Kidney (tissue), 14 donors: ENCODE data around the gene NAPB. TPM values are rescaled to one million over a fixed set of nuclear protein-coding genes. Genes with fewer than 3 reads are reported as not detected.

Experiments
- DNase-seq, 5 donors: peaks; one replicate each; pipeline ENCODE4 v3.0.0-alpha.2; 2013 to 2020
- FAIRE-seq: peaks from 2 replicates; lab custom pipeline; 2012; peaks lifted over from hg19 to GRCh38; lab: Jason Lieb, UNC
- H3K27ac ChIP-seq, 2 donors: one replicate each; pipeline ENCODE4 v1.7.0; 2013; ENCODE audit warnings: low read depth in 2 of 2, low read length in 2 of 2, inconsistent platforms in 1 of 2
- H3K27me3 ChIP-seq: one replicate; pipeline ENCODE4 v1.7.1; 2013; ENCODE audit warnings: low read length, inconsistent platforms; ENCODE audit not compliant: control insufficient read depth, insufficient read depth
- H3K36me3 ChIP-seq, 3 donors: one replicate each; pipeline versions ENCODE4 v1.7.0 to v1.7.1; 2013; ENCODE audit warnings: low read length in 3 of 3, control low read depth in 1 of 3, inconsistent platforms in 1 of 3; ENCODE audit not compliant: insufficient read depth in 3 of 3, control insufficient read depth in 2 of 3
- H3K4me1 ChIP-seq, 3 donors: one replicate each; pipeline versions ENCODE4 v1.7.0 to v1.7.1; 2013; ENCODE audit warnings: low read length in 3 of 3, inconsistent platforms in 1 of 3, low read depth in 1 of 3; ENCODE audit not compliant: control insufficient read depth in 2 of 3, insufficient read depth in 2 of 3
- H3K4me3 ChIP-seq, 3 donors: one replicate each; pipeline versions ENCODE4 v1.7.0 to v1.8.1; 2013; ENCODE audit warnings: low read length in 3 of 3, control low read depth in 1 of 3, inconsistent platforms in 1 of 3
- H3K9ac ChIP-seq, 3 donors: one replicate each; pipeline versions ENCODE4 v1.7.0 to v1.7.1; 2013; ENCODE audit warnings: low read length in 3 of 3, control low read depth in 1 of 3, inconsistent platforms in 1 of 3
- H3K9me3 ChIP-seq, 3 donors: one replicate each; pipeline versions ENCODE4 v1.7.0 to v1.7.1; 2013; ENCODE audit warnings: low read length in 3 of 3, control low read depth in 1 of 3, inconsistent platforms in 1 of 3; ENCODE audit not compliant: control insufficient read depth in 2 of 3, insufficient read depth in 1 of 3
- CTCF ChIP-seq: IDR thresholded peaks from 3 replicates; pipeline ENCODE4 v1.5.1; 2012; ENCODE audit warnings: mild to moderate bottlenecking, moderate library complexity, borderline replicate concordance; ENCODE audit not compliant: insufficient read depth; ENCODE audit errors: extremely low read depth
- intact Hi-C: fragments of 100-400 bp; cut with DNase I; formaldehyde crosslinking; loops from one replicate; pipeline ENCODE4 v1.11.1; 2022
- polyA plus RNA-seq: library from polyadenylated mRNA; stranded (reverse); fragments of 350-450 nt; fragmentation: Illumina TruSeq; extraction: RNeasy Lipid Tissue Mini Kit (QIAGEN cat#74804); gene quantifications from one replicate; pipeline ENCODE4 v1.2.3, GENCODE V29; 2014; ENCODE audit warnings: low read depth, low replicate concordance; ENCODE audit not compliant: insufficient read depth
- total RNA-seq: library from RNA; stranded (reverse); fragmentation: NEBNext Ultra II Directional; extraction: Animal tissue kit (Norgen Biotek cat#: 25700); gene quantifications from one replicate; pipeline ENCODE4 v1.2.1, GENCODE V29; 2021
- donor health status: control.
- donor health status: control.
- donor health status: control.
- donor health status: control.
- donor health status: control.
- donor health status: DM: yes; HTN: yes; CAD: no.
- donor health status: Normal renal cell carcinoma (clear cell type).

Gene NAPB
- total and polyA plus RNA-seq, 2 donors from 2014 or later = 5.3 to 9.6 TPM

- intact Hi-C loops = no loop called here
- no peak for FAIRE-seq
- H3K27ac ChIP-seq = peak overlapping the region in 1 of 2 donors; percentile 96
- TF ChIP-seq CTCF = no peak
- DNase-seq = no peak
- peaks cover 0 to 24% (median 17%) of the 10 kb centered on the region in 3 donors for H3K4me1 ChIP-seq
- peak overlapping the region in 1 of 3 donors; percentile 36 for H3K9ac ChIP-seq
- H3K27me3 ChIP-seq = no peaks in the 10 kb centered on the region
- H3K4me3 ChIP-seq = peak overlapping the region in 1 of 3 donors; percentile 74
- peaks cover 2 to 9% (median 5%) of the 10 kb centered on the region in 3 donors for H3K36me3 ChIP-seq
- H3K9me3 ChIP-seq = no peaks in the 10 kb centered on the region
These were observed 62.2 kb downstream of the NAPB start for GRCh38 chr20:23358923-23359593.

- H3K27me3 ChIP-seq = no peaks in the 10 kb centered on the region
- H3K27ac ChIP-seq = peak overlapping the region; percentile 27 to 96
- no peak for DNase-seq
- no peak for TF ChIP-seq CTCF
- H3K9me3 ChIP-seq = no peaks in the 10 kb centered on the region
- H3K4me3 ChIP-seq = peak overlapping the region; percentile 58 to 74 (median 61)
- FAIRE-seq = no peak
- H3K36me3 ChIP-seq = peaks cover 2 to 9% (median 5%) of the 10 kb centered on the region in 3 donors
- intact Hi-C loops = no loop called here
- peaks cover 0 to 24% (median 14%) of the 10 kb centered on the region in 3 donors for H3K4me1 ChIP-seq
- peak overlapping the region in 2 of 3 donors; percentile 6 to 36 for H3K9ac ChIP-seq
These were observed 62.8 kb downstream of the NAPB start for GRCh38 chr20:23358563-23358906.

GRCh38 chr20:23357767-23358562 lies 63.3 kb downstream of the NAPB start:
- FAIRE-seq = peak; percentile 76

More at GRCh38 chr20:23357767-23358562, 63.3 kb downstream of the NAPB start:
- peak; percentile 99 to 100 (median 100) for DNase-seq
- peak overlapping the region; percentile 93 to 96 for H3K27ac ChIP-seq
- no peak for TF ChIP-seq CTCF
- H3K9me3 ChIP-seq = no peaks in the 10 kb centered on the region
- H3K4me3 ChIP-seq = peak overlapping the region; percentile 61 to 85 (median 74)
- H3K36me3 ChIP-seq = peaks cover 2 to 9% (median 5%) of the 10 kb centered on the region in 3 donors
- no peaks in the 10 kb centered on the region for H3K27me3 ChIP-seq
- intact Hi-C loops = no loop called here
- peaks cover 0 to 18% (median 8%) of the 10 kb centered on the region in 3 donors for H3K4me1 ChIP-seq
- H3K9ac ChIP-seq = peak overlapping the region; percentile 27 to 71 (median 70)
